HG03196 (cell line): ENCODE measurements around the gene NME3.
"Not testable (repeated sequence)": the region's sequence is repeated elsewhere in the genome, so short reads cannot be mapped to it uniquely, and the experiment has no call there.

ENCODE experiments used
- ATAC-seq: cut with Tn5 transposase; IDR thresholded peaks from one replicate; pipeline ENCODE4 v1.9.1; 2021; ENCODE audit not compliant: unreplicated experiment

Gene NME3

GRCh38 chr16:1771188-1771863 is at the start of gene NME3:
Gene NME3, minus strand, starts transcription at chr16:1771543. Its CDS starts 9 bp downstream, at chr16:1771534.
- ATAC-seq, result no peak

- no peak for ATAC-seq
Observed at GRCh38 chr16:1820946-1821290, 49.6 kb upstream of the NME3 start.

- no peak for ATAC-seq
Observed at GRCh38 chr16:1820096-1820945, 49.0 kb upstream of the NME3 start.

- ATAC-seq, result no peak
Observed at GRCh38 chr16:1819611-1820010, 48.3 kb upstream of the NME3 start.

GRCh38 chr16:1818873-1819525 is 47.7 kb upstream of the NME3 start:
- no peak for ATAC-seq

- ATAC-seq, result no peak
Observed at GRCh38 chr16:1818204-1818872, 47.0 kb upstream of the NME3 start.

DNA sequence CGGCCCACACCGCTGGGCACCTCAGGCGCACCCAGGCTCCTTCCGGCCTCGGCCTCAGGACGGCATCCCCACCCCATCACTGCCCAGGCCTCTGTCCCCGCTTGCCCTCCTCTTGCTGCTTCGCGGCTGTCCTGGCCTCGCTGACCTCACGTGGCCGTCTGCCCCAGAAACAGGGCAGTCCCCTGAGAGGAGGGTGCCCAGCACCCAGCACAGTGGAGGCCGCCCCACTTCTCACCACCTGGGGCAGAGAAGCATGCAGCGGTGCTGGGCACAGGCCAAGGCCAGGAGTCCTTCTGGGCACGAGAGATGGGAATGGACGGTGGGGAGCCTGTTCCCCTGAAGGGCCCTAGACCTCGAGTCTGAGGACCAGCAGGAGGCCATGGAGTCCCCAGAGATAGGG is 46.4 kb upstream of the NME3 start:
- ATAC-seq, result no peak

DNA sequence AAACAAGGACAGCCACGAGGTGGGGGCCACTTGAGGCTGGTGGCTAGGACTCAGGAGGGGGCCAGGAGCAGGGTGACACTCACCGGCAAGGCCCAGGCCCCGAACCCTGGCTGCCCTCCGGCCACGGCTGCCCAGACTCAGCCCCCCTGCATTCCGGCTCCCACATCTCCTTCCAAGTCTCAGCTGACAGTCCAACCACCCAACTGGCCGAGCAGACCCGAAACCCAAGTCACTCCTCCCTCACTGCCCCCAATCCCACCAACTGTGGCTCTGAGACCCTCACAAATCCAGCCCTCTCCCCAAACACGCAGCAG is 45.9 kb upstream of the NME3 start:
- no peak for ATAC-seq

DNA sequence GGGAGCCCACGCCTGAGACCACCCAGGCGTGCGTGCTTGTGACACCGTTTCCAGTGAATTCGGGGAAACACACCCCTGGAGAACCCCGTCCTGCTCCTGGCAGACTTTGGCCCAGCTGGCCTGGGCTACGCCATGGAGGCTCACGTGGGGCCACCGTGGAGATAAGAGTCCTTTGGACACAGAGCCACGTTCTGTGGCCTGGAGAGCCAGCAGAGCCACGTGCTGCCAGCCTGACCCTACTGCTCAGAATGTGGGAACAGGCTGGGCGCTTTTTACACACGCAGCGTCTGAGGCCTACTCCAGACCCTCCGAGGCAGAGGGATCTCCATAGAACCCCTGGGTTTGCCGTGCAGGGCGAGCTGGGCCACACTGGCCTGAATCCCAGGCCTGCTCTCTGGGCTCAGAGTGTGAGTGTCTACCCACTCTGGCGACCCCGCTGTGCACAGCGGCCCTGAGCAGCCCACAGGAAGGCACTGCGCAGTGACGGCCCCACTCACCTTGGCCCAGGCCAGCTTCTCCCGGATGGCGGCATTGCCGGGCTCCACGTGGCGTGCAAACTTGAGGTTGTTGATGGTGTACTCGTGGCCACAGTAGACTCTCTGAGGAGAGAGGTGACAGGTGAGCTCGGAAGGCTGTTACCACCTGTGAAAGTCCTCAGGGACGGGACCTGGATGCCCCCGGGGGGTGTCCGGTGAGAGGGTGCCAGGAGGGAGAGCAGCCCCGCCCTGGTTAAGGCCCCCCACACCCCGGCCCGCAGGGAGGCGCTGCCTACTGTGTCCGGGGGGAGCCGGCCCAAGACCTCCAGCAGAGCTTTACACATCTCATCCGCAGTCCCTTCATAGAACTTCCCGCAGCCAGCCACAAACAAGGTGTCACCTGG is 45.3 kb upstream of the NME3 start:
- no peak for ATAC-seq

GRCh38 chr16:1815461-1815860 is 44.1 kb upstream of the NME3 start:
- ATAC-seq, result no peak

- ATAC-seq, result no peak
Observed at GRCh38 chr16:1812732-1813163, 41.4 kb upstream of the NME3 start.

GRCh38 chr16:1810536-1810935 is 39.2 kb upstream of the NME3 start:
- no peak for ATAC-seq

DNA sequence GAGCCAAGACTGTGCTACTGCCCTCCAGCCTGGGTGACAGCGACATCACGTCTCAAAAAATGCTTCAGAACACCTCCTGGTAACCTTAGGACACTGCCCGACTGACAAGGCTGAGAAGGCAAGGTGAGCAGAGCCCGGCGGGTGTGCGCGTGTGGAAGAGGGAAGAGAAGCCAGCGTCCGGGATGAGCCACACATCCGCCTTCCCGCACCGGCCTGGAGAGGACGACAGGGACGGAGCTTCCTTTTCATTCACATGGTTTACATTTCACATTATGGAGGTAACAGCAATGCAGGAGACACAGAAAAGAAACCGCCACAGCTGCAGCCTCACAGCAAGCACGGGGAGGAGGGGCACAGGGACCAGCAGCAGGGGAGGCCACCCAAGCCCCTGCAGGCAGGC is 38.8 kb upstream of the NME3 start:
- no peak for ATAC-seq

DNA sequence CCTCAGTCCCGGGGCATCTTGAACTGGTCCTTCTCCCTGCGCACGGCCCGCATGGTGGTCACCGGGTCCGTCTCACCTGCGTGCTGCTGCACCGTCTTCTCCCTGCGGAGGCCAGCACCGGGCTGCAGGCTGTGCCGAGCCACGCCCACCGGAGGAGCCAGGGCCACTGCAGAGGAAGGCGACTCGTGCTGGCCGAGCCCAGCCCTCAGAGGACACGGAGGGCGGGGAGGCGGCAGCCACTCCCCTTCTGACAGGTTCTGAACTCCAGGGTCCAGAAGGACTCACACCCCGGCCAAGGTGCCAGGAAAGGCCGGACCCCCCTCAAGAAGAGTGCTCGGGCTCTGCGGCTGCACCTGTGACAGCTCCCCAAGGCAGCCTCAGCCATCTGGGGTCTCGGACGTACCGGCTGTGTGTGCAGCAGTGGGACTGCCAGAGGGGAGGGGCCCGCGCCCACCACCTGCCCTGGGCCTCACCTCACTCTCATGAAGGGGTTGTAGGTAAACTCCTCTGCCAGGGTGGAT is 38.0 kb upstream of the NME3 start:
- no peak for ATAC-seq

DNA sequence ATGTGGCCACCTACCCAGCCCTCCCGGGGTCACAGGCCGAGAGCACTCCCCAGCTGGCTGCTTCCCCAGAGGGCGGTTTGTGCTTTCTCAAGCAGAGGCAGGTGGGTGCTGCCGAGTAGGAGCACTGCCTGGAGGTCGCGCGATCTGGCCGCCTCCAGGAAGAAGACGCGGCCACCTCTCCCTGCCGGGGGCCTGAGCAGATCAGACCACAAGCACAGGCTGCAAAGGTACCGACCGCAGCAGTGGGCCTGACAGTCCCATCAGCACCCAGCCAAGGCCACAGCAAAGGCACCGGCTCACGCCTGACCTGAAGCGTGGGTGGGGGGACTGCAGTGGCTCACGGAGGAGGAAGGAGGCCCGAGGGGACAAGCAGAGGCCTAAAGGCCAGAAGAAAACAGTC is 37.3 kb upstream of the NME3 start:
- ATAC-seq, result no peak

DNA sequence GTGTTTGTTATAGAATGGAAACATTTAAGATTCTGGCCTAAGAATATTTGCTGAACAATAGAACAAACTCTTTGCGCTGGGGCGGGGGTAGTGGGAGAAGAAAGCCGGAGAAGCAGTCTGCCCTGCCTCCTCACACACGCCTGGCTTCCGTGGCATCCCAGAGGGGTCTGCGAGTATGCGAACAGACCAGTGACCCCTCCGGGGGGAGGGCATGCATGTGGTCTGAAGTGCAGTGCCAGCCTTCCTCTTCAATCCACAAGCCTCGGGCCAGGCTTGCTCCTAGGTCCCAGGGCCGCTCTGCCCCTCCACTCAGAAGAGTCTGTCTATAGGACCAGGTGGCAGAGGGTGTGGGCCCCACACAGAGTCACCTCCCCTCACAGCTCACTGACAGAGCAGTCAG is 36.3 kb upstream of the NME3 start:
- ATAC-seq, result no peak

DNA sequence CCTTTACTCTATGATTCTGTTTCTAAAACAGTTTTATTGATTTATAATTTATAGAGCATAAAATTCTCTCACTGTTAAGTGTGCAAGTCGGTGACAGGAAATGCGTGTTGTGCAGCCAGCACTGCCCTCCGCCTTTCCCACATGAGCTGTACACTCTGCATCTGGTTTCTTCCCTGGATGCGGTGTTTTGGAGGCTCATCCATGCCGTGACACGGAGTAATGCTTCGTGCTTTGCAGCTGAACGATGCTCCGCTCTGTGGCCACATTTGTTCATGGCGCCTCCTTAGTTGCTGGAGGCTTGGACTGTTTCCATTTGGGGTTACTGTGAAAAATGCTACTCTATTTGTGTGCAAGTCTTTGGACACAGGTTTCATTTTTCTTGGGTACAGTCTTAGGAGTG is 29.4 kb upstream of the NME3 start:
- no peak for ATAC-seq

DNA sequence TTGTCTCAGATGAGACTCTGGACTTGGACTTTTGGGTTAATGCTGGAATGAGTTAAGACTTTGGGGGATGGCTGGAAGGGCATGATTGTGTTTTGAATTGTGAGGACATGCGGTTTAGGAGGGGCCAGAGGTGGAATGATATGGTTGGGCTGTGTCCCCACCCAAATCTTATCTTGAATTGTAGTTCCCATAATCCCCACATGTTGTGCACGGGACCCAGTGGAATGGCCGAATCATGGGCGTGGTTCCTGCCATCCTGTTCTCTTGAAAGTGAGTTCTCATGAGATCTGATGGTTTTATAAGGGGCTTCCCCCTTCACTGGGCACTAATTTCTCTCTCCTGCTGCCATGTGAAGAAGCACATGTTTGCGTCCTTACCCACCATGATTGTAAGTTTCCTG is 27.9 kb upstream of the NME3 start:
- not testable (repeated sequence) for ATAC-seq

GRCh38 chr16:1794908-1795666 is 23.7 kb upstream of the NME3 start:
- ATAC-seq, result no peak
